GM12891 (cell line): ENCODE measurements around the gene NRXN2.
A peak's percentile ranks its signal among the peaks of the same experiment; 100 is the strongest.

ENCODE experiments used
- DNase-seq: peaks from one replicate; pipeline ENCODE4 v3.0.0; 2011; ENCODE audit warnings: low spot score; ENCODE audit not compliant: insufficient read length
- FAIRE-seq: peaks from 2 replicates; lab custom pipeline; 2011; peaks lifted over from hg19 to GRCh38; lab: Jason Lieb, UNC
- PAX5 ChIP-seq: IDR thresholded peaks from 2 replicates; pipeline ENCODE4 v1.6.1; 2011; ENCODE audit warnings: low read length, moderate library complexity, mild to moderate bottlenecking; ENCODE audit not compliant: insufficient read depth, severe bottlenecking
- POLR2A ChIP-seq: IDR thresholded peaks from 2 replicates; pipeline ENCODE4 v1.6.1; 2011; ENCODE audit warnings: low read depth, low read length, control low read depth
- POLR2AphosphoS5 ChIP-seq: IDR thresholded peaks from 2 replicates; pipeline ENCODE4 v1.6.1; 2011; ENCODE audit warnings: low read depth, low read length, control low read depth
- POU2F2 ChIP-seq: IDR thresholded peaks from 2 replicates; pipeline ENCODE4 v1.6.1; 2011; ENCODE audit warnings: low read depth, mild to moderate bottlenecking, control low read depth, low read length, moderate library complexity
- SPI1 ChIP-seq: IDR thresholded peaks from 2 replicates; pipeline ENCODE4 v1.6.1; 2011; ENCODE audit warnings: low read depth, low read length, control low read depth
- TAF1 ChIP-seq: IDR thresholded peaks from 2 replicates; pipeline ENCODE4 v1.6.1; 2011; ENCODE audit warnings: low read depth, low read length, control low read depth

NRXN2 gene

DNA sequence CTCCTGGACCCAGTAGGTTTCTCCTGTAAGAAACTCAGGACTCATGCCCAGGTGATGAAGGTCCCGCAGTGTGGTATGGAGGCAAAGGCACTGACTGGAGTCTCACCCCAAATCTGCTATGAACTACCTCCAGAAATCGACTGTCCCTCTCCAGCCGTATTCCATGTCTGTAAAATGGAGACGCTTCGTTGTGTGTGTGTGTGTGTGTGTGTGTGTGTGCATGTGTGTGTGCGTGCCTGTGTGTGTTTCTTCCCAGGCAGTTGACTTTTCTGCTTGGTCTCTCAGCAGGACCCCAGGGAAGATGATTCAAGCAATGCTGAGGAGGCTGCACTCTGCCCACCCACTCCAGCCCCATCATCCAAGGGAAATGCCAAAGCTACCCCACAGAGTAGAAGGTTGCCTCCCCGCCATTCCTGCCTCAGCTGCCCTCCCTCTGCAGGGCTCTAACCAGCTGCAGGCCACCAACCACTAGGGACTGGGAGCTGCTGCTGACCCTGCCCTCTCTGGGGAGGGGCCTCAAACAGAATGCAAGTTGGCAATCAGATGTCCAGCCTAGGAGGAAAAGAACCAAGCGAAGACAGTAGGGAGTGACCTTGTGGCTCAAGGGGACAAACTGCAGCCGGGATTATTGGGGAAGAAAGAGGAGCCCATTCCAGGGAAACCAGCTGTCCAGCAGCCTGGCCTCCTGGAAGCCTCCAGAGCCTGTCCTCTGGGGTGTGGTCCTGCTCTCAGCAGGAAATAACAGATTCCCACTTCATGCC is 75.8 kb downstream of the NRXN2 start:
- no peak for TF ChIP-seq POLR2A
- TF ChIP-seq POLR2AphosphoS5: no peak
- TF ChIP-seq TAF1: no peak
- no peak for TF ChIP-seq PAX5
- no peak for TF ChIP-seq SPI1
- no peak for TF ChIP-seq POU2F2
- FAIRE-seq (no peak), DNase-seq (no peak)

DNA sequence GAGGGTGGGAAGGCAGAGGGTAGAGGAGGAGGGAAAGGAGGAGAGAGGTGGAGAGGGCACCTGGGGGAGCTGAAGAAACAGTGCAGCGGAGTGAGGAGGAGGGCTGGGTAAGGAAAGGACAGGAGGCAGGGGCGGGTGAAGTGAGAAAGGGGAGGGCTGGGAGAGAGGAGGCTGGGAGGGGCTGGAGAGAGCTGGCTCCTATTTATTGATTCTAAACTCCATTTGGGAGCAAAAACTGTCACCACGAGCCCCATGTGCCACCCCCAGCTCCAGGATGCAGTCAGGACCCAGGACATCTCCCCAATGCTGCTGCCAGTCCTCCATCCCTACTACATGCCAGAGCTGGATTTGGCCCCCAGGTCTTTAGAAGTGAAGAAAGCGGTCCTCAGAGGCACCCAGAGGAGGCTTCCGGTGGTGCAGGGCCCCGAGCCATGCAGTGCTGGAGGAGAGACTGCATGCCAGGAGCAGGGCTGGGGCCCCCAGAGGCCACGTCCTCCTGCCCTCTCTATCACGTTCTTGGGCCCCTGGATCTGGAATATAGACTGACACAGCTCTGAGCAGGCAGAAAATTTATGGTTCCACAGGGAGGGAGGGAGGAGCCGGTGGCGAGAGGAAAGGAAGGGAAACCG is 78.2 kb downstream of the NRXN2 start:
- DNase-seq (peak; percentile 56), FAIRE-seq (no peak)
- TF ChIP-seq TAF1 (no peak), POLR2AphosphoS5 (no peak), POU2F2 (no peak), SPI1 (no peak), PAX5 (no peak), POLR2A (no peak)

DNA sequence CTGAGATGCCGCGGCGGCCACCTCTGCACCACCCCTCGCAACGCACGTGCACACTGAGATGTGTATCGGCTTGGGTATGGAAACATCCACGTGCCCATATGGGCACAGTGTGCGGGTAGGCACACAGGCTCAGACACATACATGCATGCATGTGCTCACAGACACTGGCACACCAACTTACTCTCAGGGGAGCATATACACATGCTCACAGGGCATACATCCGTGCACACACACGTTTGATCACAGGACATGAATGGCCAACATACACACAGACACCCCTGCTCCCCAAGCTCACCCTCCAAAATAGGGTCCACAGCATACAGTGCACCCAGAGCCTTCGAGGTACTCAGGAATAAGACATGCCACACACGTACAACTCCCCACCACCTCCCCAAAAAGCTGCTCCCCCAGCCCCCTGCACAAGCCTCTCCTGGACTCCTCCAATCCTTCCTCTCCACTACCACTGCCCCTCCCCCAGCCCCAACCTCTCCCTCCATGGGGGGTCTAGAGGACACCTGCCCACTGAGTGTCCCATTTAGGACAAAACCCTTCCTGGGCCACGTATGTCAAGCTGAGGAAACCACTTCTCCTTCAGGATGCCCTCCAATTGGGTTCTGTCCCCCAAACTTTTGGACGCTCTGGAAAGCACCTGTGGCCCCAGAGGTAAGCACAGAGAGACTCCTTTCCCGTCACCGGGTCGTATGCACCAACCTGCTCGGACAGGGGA is 78.9 kb downstream of the NRXN2 start:
- TF ChIP-seq SPI1: no peak
- TF ChIP-seq PAX5: no peak
- no peak for TF ChIP-seq POLR2A
- TF ChIP-seq TAF1: no peak
- no peak for TF ChIP-seq POU2F2
- no peak for TF ChIP-seq POLR2AphosphoS5
- no peak for FAIRE-seq
- no peak for DNase-seq

DNA sequence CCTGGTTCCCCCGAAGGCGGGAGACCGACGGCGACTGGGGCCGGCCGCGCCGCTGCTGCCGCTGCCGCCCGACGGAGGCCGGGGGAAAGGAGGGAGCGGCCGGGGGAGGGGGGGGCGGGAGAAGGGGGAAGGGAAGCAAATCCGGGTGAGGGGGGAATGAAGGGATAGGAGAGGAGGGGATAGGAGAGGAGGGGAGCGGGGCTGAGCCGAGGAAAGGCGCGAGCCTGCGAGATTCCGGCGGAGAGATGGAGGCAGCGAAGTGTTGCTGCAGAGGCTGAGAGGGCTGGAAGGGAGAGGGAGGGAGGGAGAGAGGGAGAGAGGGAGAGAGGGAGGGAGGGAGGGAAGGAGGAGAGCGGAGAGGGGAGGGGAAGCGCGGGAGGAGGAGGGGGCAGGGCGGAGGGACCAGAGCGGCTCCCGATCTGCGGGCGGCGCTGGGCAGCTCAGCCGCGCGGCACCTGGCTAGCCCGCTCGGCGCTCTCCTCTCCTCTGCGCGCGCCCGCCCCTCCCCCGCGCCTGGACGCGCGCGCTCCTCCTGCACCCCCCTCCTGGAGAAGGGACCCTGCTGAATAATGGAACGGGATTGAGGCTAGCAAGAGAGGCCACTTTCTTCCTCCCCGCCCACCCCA is 79.6 kb downstream of the NRXN2 start:
- FAIRE-seq: no peak
- DNase-seq: no peak
- TF ChIP-seq SPI1 (no peak), POLR2AphosphoS5 (no peak), POU2F2 (no peak)

DNA sequence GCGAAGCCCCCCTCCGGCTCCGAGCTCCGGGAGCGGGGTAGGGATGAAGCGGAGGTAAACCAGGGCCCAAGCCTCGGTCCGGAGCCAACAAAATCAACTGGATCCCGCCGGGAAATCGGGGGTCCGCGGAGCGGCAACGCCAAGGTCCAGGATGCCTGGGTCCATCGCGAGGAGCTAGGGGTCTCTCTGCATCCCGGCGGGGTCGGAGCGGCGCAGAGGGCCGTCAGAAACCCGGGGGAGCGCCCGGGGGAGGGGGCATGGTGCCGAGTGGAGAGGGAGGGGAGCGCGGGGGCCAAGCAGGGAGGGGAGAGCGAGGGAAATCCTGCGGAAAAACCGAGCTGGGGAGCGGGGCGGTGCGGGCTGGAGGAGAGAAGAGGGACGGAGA is 80.1 kb downstream of the NRXN2 start:
- TF ChIP-seq TAF1 (no peak), POLR2AphosphoS5 (no peak), POU2F2 (no peak), POLR2A (no peak), PAX5 (no peak), SPI1 (no peak)

DNA sequence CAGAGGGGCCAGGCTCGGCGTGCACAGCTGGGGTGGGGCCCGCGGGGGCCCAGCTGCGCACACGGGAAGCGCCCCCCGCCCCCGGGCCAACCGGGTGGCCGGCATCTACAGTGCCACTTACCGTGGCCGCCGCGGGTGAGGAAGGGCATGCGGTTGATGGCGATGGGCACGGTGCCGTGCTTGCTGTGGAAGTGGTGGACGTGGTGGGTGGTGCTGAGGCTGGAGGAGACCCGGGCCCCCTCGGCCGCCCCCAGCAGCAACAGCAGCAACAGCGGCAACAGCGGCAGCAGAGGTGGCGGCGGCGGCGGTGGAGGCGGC is 80.6 kb downstream of the NRXN2 start:
- no peak for FAIRE-seq
- no peak for DNase-seq
- no peak for TF ChIP-seq POU2F2
- no peak for TF ChIP-seq POLR2A
- no peak for TF ChIP-seq TAF1
- no peak for TF ChIP-seq PAX5
- TF ChIP-seq SPI1: no peak
- no peak for TF ChIP-seq POLR2AphosphoS5

More for the DNA sequence above, 80.1 kb downstream of the NRXN2 start:
- DNase-seq (no peak), FAIRE-seq (no peak)

DNA sequence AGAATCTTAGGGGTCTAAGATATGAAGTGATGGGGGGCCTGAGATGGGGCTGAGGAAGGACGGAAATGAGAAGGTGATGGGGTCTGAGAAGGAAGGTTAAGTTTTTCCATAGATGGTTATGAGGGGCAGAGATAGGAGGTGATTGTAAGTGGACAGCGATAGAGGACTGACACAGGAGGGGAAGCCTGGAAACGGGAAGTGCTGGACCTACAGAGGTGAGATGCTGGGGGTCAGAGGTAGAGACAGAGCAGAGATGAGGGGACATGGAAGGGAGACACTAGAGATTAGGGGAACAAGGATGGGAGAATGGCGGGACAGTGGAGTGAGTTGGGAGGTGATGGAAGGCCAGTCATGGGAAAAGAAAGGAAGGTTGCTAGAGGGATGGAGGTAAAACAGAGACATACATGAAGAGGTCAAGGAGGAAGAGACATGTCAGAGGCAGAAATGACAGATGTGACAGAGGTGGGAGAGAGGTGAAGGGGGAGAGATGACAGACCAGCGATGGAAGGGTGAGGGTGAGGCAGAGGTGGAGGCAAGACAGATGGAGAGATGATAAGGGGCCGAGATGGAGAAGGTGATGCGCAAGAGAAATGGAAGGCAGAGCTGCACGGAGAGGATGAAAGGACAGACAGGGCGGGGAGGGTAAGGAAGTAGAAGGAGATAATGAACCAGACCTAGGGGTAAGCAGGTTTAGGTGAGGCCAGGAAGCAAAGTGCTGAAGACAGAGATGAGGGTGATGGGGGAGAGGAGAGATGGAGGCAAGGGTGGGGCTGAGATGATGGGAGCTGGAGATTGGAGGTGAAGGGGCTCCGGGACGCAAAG is 81.2 kb downstream of the NRXN2 start:
- peak; percentile 56 for FAIRE-seq
- TF ChIP-seq SPI1 (no peak), POLR2AphosphoS5 (no peak), POLR2A (no peak), TAF1 (no peak), PAX5 (no peak), POU2F2 (no peak)
- no peak for DNase-seq

DNA sequence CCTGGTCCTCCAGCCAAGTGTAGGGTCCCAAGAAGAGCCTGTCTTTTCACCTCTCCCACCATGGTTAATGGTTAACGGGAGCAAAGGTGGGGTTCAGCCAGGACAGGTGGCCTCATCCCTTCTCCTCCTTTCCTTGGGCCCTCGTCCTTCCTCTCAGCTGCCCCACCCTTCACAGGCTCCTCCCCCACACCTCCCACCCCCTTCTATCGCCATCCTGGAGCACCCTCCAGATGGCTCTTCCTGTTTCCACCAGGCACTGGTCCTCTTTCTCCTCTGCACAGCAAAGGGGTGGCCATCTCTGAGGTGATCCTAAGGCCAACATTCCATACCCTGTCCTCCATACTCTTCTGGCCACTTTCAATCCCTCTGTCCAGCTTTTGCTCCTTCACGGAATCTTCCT is 83.1 kb downstream of the NRXN2 start:
- FAIRE-seq: no peak
- TF ChIP-seq POLR2A (no peak), TAF1 (no peak), SPI1 (no peak)
- no peak for DNase-seq

DNA sequence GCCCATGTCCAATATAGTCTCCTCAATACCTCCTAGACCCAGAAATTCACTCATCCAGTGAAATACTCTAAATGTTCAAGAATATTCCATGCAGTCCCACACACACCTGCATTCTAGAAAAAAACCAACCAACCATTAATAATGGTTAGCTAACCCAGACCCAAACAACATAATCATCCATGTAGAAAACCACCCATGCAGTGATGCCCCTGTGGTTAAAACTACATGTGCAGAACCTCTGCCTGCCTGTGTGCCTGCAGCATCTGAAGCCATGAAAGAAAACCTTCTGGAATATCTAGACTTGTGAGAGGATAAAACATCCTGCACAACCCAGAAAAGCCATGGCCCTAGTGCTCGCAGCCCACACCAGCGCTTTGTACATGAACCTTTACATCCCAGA is 84.2 kb downstream of the NRXN2 start:
- FAIRE-seq (no peak), DNase-seq (no peak)
- TF ChIP-seq POLR2A (no peak), SPI1 (no peak), POLR2AphosphoS5 (no peak), TAF1 (no peak), PAX5 (no peak), POU2F2 (no peak)
